Endothelial cell (in vitro differentiated cells): ENCODE measurements around the gene GRIK5. TPM values are rescaled to one million over a fixed set of nuclear protein-coding genes. Genes with fewer than 3 reads are reported as not detected.
A peak's percentile ranks its signal among the peaks of the same experiment; 100 is the strongest.
"Not testable (repeated sequence)": the region's sequence is repeated elsewhere in the genome, so short reads cannot be mapped to it uniquely, and the experiment has no call there.

Source experiments
- DNase-seq: peaks from one replicate; pipeline ENCODE4 v3.0.0; 2021; ENCODE audit warnings: low spot score
- H3K27ac Mint-ChIP-seq: one replicate; pipeline ENCODE4 v1.8.0; 2021; ENCODE audit warnings: mixed read lengths, inconsistent platforms; ENCODE audit not compliant: unreplicated experiment
- H3K27me3 Mint-ChIP-seq: one replicate; pipeline ENCODE4 v1.8.0; 2021; ENCODE audit warnings: mild to moderate bottlenecking, moderate library complexity, mixed read lengths, inconsistent platforms; ENCODE audit not compliant: unreplicated experiment
- H3K36me3 Mint-ChIP-seq: one replicate; pipeline ENCODE4 v1.8.0; 2021; ENCODE audit warnings: mild to moderate bottlenecking, low read depth, mixed read lengths, inconsistent platforms; ENCODE audit not compliant: unreplicated experiment
- H3K4me1 Mint-ChIP-seq: one replicate; pipeline ENCODE4 v1.8.0; 2021; ENCODE audit warnings: mild to moderate bottlenecking, mixed read lengths, inconsistent platforms; ENCODE audit not compliant: unreplicated experiment
- H3K4me3 Mint-ChIP-seq: one replicate; pipeline ENCODE4 v1.8.0; 2021; ENCODE audit warnings: mild to moderate bottlenecking, mixed read lengths, inconsistent platforms; ENCODE audit not compliant: unreplicated experiment
- H3K9me3 Mint-ChIP-seq: one replicate; pipeline ENCODE4 v1.8.0; 2021; ENCODE audit warnings: mixed read lengths, inconsistent platforms; ENCODE audit not compliant: unreplicated experiment
- CTCF ChIP-seq: fragments of 200-600 bp; sonication (generic); IDR thresholded peaks from one replicate; pipeline ENCODE4 v1.5.0; 2021; ENCODE audit warnings: antibody characterized with exemption; ENCODE audit not compliant: unreplicated experiment
- total RNA-seq: library from RNA; stranded (reverse); fragmentation: NEBNext Ultra II Directional; extraction: Animal tissue kit (Norgen Biotek cat#: 25700); gene quantifications from one replicate; pipeline ENCODE4 v1.2.1, GENCODE V29; 2021; ENCODE audit not compliant: unreplicated experiment

GRIK5 gene
- total RNA-seq, 1 donor from 2014 or later: 18.4 TPM

GRCh38 chr19:42045575-42045974 is 24.4 kb downstream of the GRIK5 start:
- Mint-ChIP-seq H3K4me1 (no peaks in the 10 kb centered on the region), H3K27ac (no peak overlapping the region), H3K9me3 (no peaks in the 10 kb centered on the region), H3K4me3 (no peak overlapping the region), H3K36me3 (no peaks in the 10 kb centered on the region), H3K27me3 (peaks cover 5% of the 10 kb centered on the region)
- DNase-seq: no peak
- TF ChIP-seq CTCF: no peak

- Mint-ChIP-seq H3K27me3 (peaks cover 5% of the 10 kb centered on the region), H3K9me3 (no peaks in the 10 kb centered on the region), H3K36me3 (peaks cover 5% of the 10 kb centered on the region)
Measured at GRCh38 chr19:42042455-42043170, 27.4 kb downstream of the GRIK5 start.

GRCh38 chr19:42040491-42040890 is 29.5 kb downstream of the GRIK5 start:
- DNase-seq, H3K36me3 Mint-ChIP-seq, H3K27ac Mint-ChIP-seq, H3K4me1 Mint-ChIP-seq, H3K4me3 Mint-ChIP-seq, H3K9me3 Mint-ChIP-seq, H3K27me3 Mint-ChIP-seq: not testable (repeated sequence)

More at GRCh38 chr19:42042455-42043170, 27.4 kb downstream of the GRIK5 start:
- H3K4me3 Mint-ChIP-seq: no peak overlapping the region
- DNase-seq: no peak
- H3K27ac Mint-ChIP-seq: peak overlapping the region; percentile 36
- no peak for TF ChIP-seq CTCF
- no peaks in the 10 kb centered on the region for H3K4me1 Mint-ChIP-seq

- H3K27me3 Mint-ChIP-seq: peaks cover 5% of the 10 kb centered on the region
- no peak for DNase-seq
- no peaks in the 10 kb centered on the region for H3K4me1 Mint-ChIP-seq
- H3K27ac Mint-ChIP-seq: no peak overlapping the region
- no peaks in the 10 kb centered on the region for H3K9me3 Mint-ChIP-seq
- TF ChIP-seq CTCF: no peak
- peaks cover 5% of the 10 kb centered on the region for H3K36me3 Mint-ChIP-seq
- no peak overlapping the region for H3K4me3 Mint-ChIP-seq
Measured at GRCh38 chr19:42040031-42040430, 30.0 kb downstream of the GRIK5 start.

- no peak for DNase-seq
- Mint-ChIP-seq H3K9me3 (no peaks in the 10 kb centered on the region), H3K27ac (no peak overlapping the region), H3K4me3 (peak overlapping the region; percentile 21), H3K27me3 (peaks cover 5% of the 10 kb centered on the region), H3K4me1 (no peaks in the 10 kb centered on the region), H3K36me3 (peaks cover 5% of the 10 kb centered on the region)
- TF ChIP-seq CTCF: no peak
Measured at GRCh38 chr19:42038666-42039065, 31.3 kb downstream of the GRIK5 start.
